Heart left ventricle (tissue), 16 donors: ENCODE measurements around the gene LDHD. TPM values are rescaled to one million over a fixed set of nuclear protein-coding genes. Genes with fewer than 3 reads are reported as not detected.
A peak's percentile ranks its signal among the peaks of the same experiment; 100 is the strongest.

Experiments
- ATAC-seq, 4 donors: fragments of 200-7000 bp; cut with Tn5 transposase; one replicate each; pipeline ENCODE4 v1.9.1; 2020 to 2022; ENCODE audit warnings: moderate library complexity in 4 of 4, mild to moderate bottlenecking in 3 of 4, moderate number of reproducible peaks in 1 of 4
- DNase-seq, 5 donors: peaks; one replicate each; pipeline ENCODE4 v3.0.0-alpha.2; 2020
- H3K27ac ChIP-seq, 12 donors: fragments of 200-600 bp; sonication (generic) in 4 of 12; one replicate each; pipeline versions ENCODE4 v1.5.0 to v1.8.0; 2016 to 2022; ENCODE audit warnings: mild to moderate bottlenecking in 2 of 12
- H3K27me3 ChIP-seq, 9 donors: fragments of 200-600 bp; sonication (generic) in 2 of 9; one replicate each; pipeline versions ENCODE4 v1.5.1 to v1.8.0; 2016 to 2022; ENCODE audit warnings: mild to moderate bottlenecking in 3 of 9
- H3K36me3 ChIP-seq, 9 donors: fragments of 200-600 bp; sonication (generic) in 2 of 9; one replicate each; pipeline versions ENCODE4 v1.5.0 to v1.8.0; 2018 to 2022; ENCODE audit warnings: mild to moderate bottlenecking in 2 of 9
- H3K4me1 ChIP-seq, 12 donors: fragments of 200-600 bp; sonication (generic) in 4 of 12; one replicate each; pipeline versions ENCODE4 v1.5.0 to v1.8.0; 2016 to 2022; ENCODE audit warnings: mild to moderate bottlenecking in 3 of 12
- H3K4me3 ChIP-seq, 12 donors: fragments of 200-600 bp; sonication (generic) in 4 of 12; one replicate each; pipeline versions ENCODE4 v1.5.0 to v1.8.0; 2017 to 2022; ENCODE audit warnings: mild to moderate bottlenecking in 9 of 12, moderate library complexity in 4 of 12
- H3K9me3 ChIP-seq, 12 donors: fragments of 200-600 bp; sonication (generic) in 4 of 12; one replicate each; pipeline versions ENCODE4 v1.5.0 to v1.8.0; 2016 to 2022; ENCODE audit warnings: mild to moderate bottlenecking in 1 of 12
- CTCF ChIP-seq, 12 donors: fragments of 200-600 bp; sonication (generic) in 4 of 12; IDR thresholded peaks; one replicate each; pipeline versions ENCODE4 v1.5.0 to v1.8.0; 2018 to 2022; ENCODE audit warnings: antibody characterized with exemption in 12 of 12, mild to moderate bottlenecking in 5 of 12
- POLR2A ChIP-seq, 2 donors: fragments of 450-650 bp; IDR thresholded peaks; one replicate each; pipeline ENCODE4 v1.6.1; 2017; ENCODE audit warnings: antibody characterized with exemption in 2 of 2, mild to moderate bottlenecking in 2 of 2, moderate library complexity in 2 of 2
- WGBS, 4 donors: extraction: QIAGEN DNeasy Blood & Tissue Kit in 2 of 4; methylation state at CpG; one replicate each; pipeline versions ENCODE4 v1.1.5 to v1.1.7; 2013 to 2018; 5-methylcytosine and 5-hydroxymethylcytosine counted together
- intact Hi-C, 10 donors: fragments of 100-400 bp; cut with DNase I; formaldehyde crosslinking; loops; one replicate each; pipeline versions ENCODE4 v1.11.1 to v1.14.2; 2022
- polyA plus RNA-seq, 2 donors: library from polyadenylated mRNA; stranded (reverse); fragments of 200-250 nt; gene quantifications; one replicate each; pipeline ENCODE4 v1.2.3, GENCODE V29; 2013
- total RNA-seq, 9 donors: library from RNA; depleted of rRNA in 2 of 9; stranded (reverse); fragments of >200 nt in 2 of 9; fragmentation: NEBNext Ultra II Directional in 3 of 9; extraction: Animal tissue kit (Norgen Biotek cat#: 25700) in 3 of 9; gene quantifications; one replicate each; pipeline versions ENCODE4 v1.1.0 to v1.2.4, GENCODE V29; 2016 to 2023
- donor health status: ischemic (EF 13 %, LVEDD 7.1; RV severe dilation, severe dysfunction).
- donor health status: healthy with polysubstance abuse.
- donor health status: DM: no; HTN: yes; CAD: no.
- donor health status: DM: no; HTN: no; CAD: no.
- donor health status: ischemic (EF 25% LVEDD 6.9; RV normal size, moderate dysfunction).
- donor health status: ischemic (EF 25% LVEDD 5.7; RV mildly dilated, moderate dysfunction).
- donor health status: healthy.
- donor health status: DM: yes; HTN: yes; CAD: no.
- donor health status: ischemic (EF 35%, LVEDD 5.7; RV mildly dilated, moderate dysfunction).
- donor health status: nonischemic (EF 11% LVEDD 7.7; RV severe dilation, severe dysfunction).
- donor health status: DM: yes; HTN: yes; CAD: no.
- donor health status: PGD.
- donor health status: ischemic (EF 29% LVEDD 5.4; RV normal size, mild dysfunction).
- donor health status: nonischemic (EF 23%, LVEDD 6.1; RV moderate dilation, normal function).

LDHD gene
- total and polyA plus RNA-seq, 11 donors = 49.0 to 185 (median 90.6) TPM

DNA sequence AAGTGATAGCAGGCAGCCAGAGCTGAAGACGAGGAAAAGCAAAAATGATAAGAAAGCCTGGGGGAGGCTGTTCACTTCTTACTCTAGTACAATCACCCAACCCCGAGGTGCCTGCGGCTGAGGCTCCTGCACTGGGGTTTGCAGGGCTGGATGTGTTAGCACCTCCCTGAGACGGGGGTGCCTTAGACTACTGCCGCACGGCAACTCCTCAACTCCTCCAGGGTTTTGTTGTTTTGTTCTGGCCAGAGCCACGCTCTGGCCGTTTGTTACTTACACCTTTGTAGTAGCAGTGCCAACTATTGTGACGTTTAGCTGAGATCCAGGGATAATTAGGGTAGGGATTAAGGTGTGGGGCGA lies 51.5 kb downstream of the LDHD start:
- no peaks in the 10 kb centered on the region for H3K36me3 ChIP-seq
- H3K27ac ChIP-seq = peak overlapping the region in 2 of 12 donors; percentile 11 to 35
- H3K4me3 ChIP-seq = peak overlapping the region in 1 of 12 donors; percentile 23
- 62 to 72% (median 63%) methylated on average over 10 of the region's 10 CpGs for WGBS, 4 donors
- DNase-seq = no peak
- H3K4me1 ChIP-seq = peaks cover 0 to 56% (median 28%) of the 10 kb centered on the region in 12 donors
- intact Hi-C loops = loop anchor here in 1 of 10 donors (10.0 kb wide), 1 partner anchor 60 kb away; no protein-coding TSS in a partner anchor
- no peaks in the 10 kb centered on the region for H3K9me3 ChIP-seq
- no peak for TF ChIP-seq CTCF (IDR thresholded peaks at IDR 0.05)
- TF ChIP-seq POLR2A (IDR thresholded peaks at IDR 0.05) = no peak
- ATAC-seq = no peak
- no peaks in the 10 kb centered on the region for H3K27me3 ChIP-seq

GRCh38 chr16:75064403-75065148 lies 52.0 kb downstream of the LDHD start:
- Histone ChIP-seq H3K4me1 (peaks cover 0 to 51% (median 24%) of the 10 kb centered on the region in 12 donors), H3K27me3 (no peaks in the 10 kb centered on the region), H3K4me3 (peak overlapping the region in 1 of 12 donors; percentile 23), H3K36me3 (no peaks in the 10 kb centered on the region), H3K9me3 (no peaks in the 10 kb centered on the region), H3K27ac (peak overlapping the region in 2 of 12 donors; percentile 11 to 15)
- no peak for DNase-seq
- TF ChIP-seq POLR2A (IDR thresholded peaks at IDR 0.05) (no peak), CTCF (IDR thresholded peaks at IDR 0.05) (no peak)
- WGBS, 4 donors = 79 to 84% (median 81%) methylated on average over 15 of the region's 15 CpGs
- intact Hi-C loops = loop anchor here in 2 of 10 donors (5.0 to 10.0 kb wide), 2 partner anchors 43 to 60 kb away; no protein-coding TSS in a partner anchor
- no peak for ATAC-seq

DNA sequence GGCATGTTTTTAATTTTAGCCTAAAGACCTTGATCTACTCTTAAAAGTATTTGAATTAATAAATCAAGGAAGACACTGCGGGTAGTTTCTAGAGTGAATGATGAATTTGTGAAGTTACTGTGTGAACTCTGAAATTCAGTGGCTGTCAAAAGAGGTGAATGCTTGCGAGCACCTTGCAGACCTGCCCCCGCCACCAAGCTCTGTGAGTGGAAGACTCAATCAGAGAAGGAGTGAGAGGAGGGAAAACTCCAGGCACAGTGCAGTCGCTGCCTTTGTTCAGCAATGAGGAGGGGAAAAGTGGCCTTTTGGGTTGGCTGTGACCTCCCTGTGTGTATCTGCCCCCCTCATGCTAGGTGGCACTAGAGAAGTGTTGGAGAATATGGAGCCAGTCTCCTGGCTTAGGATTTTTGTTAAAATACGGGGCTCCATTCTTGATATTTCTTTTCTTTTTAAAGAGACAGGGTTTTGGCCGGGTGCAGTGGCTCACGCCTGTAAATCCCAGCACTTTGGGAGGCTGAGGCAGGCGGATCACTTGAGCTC lies 53.0 kb downstream of the LDHD start:
- 87 to 91% (median 89%) methylated on average over 8 of the region's 8 CpGs for WGBS, 4 donors
- Histone ChIP-seq H3K4me1 (peaks cover 0 to 52% (median 25%) of the 10 kb centered on the region in 12 donors), H3K4me3 (no peak overlapping the region), H3K27me3 (no peaks in the 10 kb centered on the region), H3K36me3 (no peaks in the 10 kb centered on the region), H3K27ac (peak overlapping the region in 3 of 12 donors; percentile 14 to 84 (median 56)), H3K9me3 (no peaks in the 10 kb centered on the region)
- intact Hi-C loops = loop anchor here in 2 of 10 donors (5.0 to 10.0 kb wide), 2 partner anchors 44 to 59 kb away; no protein-coding TSS in a partner anchor
- DNase-seq (no peak), ATAC-seq (no peak)
- TF ChIP-seq CTCF (IDR thresholded peaks at IDR 0.05) = no peak
- TF ChIP-seq POLR2A (IDR thresholded peaks at IDR 0.05) = no peak

DNA sequence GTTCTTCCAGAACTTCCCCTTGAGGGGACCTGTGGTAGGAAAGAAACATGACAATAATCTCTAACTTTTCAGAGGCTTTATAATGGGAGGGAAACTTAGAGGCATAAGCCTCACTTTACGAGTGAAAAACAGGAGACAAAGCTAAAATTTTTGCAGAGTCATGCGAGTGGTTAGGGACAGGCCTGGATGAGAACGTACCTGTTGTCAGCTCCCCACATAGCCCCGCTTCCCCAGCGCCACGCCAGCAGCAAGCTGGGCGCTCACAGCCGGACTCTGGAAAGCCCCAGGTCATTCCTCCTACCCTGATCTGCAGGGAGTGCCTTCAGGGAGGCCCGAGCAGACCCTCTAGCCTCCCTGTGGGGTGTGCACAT lies 53.6 kb downstream of the LDHD start:
- peak in 1 of 4 donors; percentile 12 for ATAC-seq
- intact Hi-C loops = loop anchor here in 2 of 10 donors (5.0 to 10.0 kb wide), 2 partner anchors 44 to 58 kb away; no protein-coding TSS in a partner anchor
- H3K4me3 ChIP-seq = peak overlapping the region in 1 of 12 donors; percentile 22
- 77 to 94% (median 88%) methylated on average over 9 of the region's 9 CpGs for WGBS, 4 donors
- no peak for DNase-seq
- TF ChIP-seq CTCF (IDR thresholded peaks at IDR 0.05) (peak in 2 of 12 donors; percentile 5 to 12), POLR2A (IDR thresholded peaks at IDR 0.05) (no peak)
- no peaks in the 10 kb centered on the region for H3K9me3 ChIP-seq
- H3K27me3 ChIP-seq = no peaks in the 10 kb centered on the region
- H3K27ac ChIP-seq = peak overlapping the region in 11 of 12 donors; percentile 37 to 84 (median 73)
- peaks cover 0 to 57% (median 26%) of the 10 kb centered on the region in 12 donors for H3K4me1 ChIP-seq
- H3K36me3 ChIP-seq = no peaks in the 10 kb centered on the region
